HL-60 (cell line): ENCODE results near the gene EEPD1.

Experiments used
- DNase-seq, 2 experiments: peaks; one replicate each; pipeline ENCODE4 v3.0.0-alpha.2; 2010 to 2020; ENCODE audit warnings: low read depth in 1 of 2, low spot score in 1 of 2
- H3K27ac ChIP-seq: fragments of 250-450 bp; sonication (Bioruptor Pico); replicated peaks from 2 replicates; pipeline ENCODE4 v1.5.1; 2020; ENCODE audit warnings: mild to moderate bottlenecking, moderate library complexity
- H3K27me3 ChIP-seq: fragments of 250-450 bp; sonication (Bioruptor Pico); 2 replicates; pipeline ENCODE4 v1.5.1; 2021; ENCODE audit warnings: mild to moderate bottlenecking, moderate library complexity; ENCODE audit not compliant: insufficient read depth, poor library complexity, severe bottlenecking
- H3K4me3 ChIP-seq: replicated peaks from 2 replicates; pipeline ENCODE4 v1.5.1; 2011; ENCODE audit warnings: mild to moderate bottlenecking, control low read depth, low read length; ENCODE audit not compliant: insufficient read depth
- GABPA ChIP-seq: IDR thresholded peaks from 2 replicates; pipeline ENCODE4 v1.6.1; 2012; ENCODE audit warnings: low read depth
- POLR2AphosphoS5 ChIP-seq: IDR thresholded peaks from 2 replicates; pipeline ENCODE4 v1.6.1; 2012; ENCODE audit warnings: low read depth
- SPI1 ChIP-seq: IDR thresholded peaks from 2 replicates; pipeline ENCODE4 v1.6.1; 2012; ENCODE audit warnings: low read depth, mild to moderate bottlenecking, borderline replicate concordance
- TF ChIP-seq, protein P1 (sequence below): IDR thresholded peaks from 2 replicates; pipeline ENCODE4 v1.6.1; 2012; ENCODE audit warnings: low read depth; ENCODE audit not compliant: insufficient replicate concordance
- TF ChIP-seq, protein P2 (sequence below): IDR thresholded peaks from one replicate; pipeline ENCODE4 v1.5.1; 2011; ENCODE audit warnings: low read length, control low read depth, inconsistent platforms; ENCODE audit not compliant: insufficient read depth

Gene EEPD1

DNA sequence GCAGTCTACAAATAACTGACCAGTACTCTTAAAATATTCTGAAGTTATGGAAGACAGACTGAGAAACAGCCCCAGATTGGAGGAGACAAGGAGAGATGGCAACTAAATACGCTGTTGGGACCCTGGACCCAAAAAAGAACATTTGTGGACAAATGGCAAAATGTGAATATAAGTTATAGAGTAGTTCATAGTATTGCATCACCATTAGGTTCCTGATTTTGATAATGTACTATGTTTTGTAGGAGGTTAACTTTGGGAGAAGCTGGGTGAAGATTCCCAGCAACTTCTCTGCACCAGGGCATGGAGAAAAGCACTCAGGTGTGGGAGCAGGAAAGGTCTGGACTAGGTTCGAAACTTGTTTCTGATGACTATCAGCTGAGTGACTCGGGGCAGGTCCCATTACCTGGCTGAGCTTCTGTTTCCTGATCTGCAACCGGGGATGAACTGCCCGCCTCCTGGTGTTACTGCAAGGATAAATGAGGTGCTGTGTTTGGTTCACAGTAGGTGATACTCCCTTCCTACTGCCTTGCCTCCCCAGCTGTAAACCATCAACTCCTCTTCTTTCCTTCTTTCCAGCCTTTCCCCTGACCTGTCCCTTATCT is 48.2 kb downstream of the EEPD1 start:
- Histone ChIP-seq H3K27ac (no peak overlapping the region), H3K4me3 (no peak overlapping the region), H3K27me3 (no peaks in the 10 kb centered on the region)
- TF ChIP-seq SPI1 (no peak), POLR2AphosphoS5 (no peak), GABPA (no peak)
- TF ChIP-seq, protein P1, sequence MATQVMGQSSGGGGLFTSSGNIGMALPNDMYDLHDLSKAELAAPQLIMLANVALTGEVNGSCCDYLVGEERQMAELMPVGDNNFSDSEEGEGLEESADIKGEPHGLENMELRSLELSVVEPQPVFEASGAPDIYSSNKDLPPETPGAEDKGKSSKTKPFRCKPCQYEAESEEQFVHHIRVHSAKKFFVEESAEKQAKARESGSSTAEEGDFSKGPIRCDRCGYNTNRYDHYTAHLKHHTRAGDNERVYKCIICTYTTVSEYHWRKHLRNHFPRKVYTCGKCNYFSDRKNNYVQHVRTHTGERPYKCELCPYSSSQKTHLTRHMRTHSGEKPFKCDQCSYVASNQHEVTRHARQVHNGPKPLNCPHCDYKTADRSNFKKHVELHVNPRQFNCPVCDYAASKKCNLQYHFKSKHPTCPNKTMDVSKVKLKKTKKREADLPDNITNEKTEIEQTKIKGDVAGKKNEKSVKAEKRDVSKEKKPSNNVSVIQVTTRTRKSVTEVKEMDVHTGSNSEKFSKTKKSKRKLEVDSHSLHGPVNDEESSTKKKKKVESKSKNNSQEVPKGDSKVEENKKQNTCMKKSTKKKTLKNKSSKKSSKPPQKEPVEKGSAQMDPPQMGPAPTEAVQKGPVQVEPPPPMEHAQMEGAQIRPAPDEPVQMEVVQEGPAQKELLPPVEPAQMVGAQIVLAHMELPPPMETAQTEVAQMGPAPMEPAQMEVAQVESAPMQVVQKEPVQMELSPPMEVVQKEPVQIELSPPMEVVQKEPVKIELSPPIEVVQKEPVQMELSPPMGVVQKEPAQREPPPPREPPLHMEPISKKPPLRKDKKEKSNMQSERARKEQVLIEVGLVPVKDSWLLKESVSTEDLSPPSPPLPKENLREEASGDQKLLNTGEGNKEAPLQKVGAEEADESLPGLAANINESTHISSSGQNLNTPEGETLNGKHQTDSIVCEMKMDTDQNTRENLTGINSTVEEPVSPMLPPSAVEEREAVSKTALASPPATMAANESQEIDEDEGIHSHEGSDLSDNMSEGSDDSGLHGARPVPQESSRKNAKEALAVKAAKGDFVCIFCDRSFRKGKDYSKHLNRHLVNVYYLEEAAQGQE, result no peak
- TF ChIP-seq, protein P2, sequence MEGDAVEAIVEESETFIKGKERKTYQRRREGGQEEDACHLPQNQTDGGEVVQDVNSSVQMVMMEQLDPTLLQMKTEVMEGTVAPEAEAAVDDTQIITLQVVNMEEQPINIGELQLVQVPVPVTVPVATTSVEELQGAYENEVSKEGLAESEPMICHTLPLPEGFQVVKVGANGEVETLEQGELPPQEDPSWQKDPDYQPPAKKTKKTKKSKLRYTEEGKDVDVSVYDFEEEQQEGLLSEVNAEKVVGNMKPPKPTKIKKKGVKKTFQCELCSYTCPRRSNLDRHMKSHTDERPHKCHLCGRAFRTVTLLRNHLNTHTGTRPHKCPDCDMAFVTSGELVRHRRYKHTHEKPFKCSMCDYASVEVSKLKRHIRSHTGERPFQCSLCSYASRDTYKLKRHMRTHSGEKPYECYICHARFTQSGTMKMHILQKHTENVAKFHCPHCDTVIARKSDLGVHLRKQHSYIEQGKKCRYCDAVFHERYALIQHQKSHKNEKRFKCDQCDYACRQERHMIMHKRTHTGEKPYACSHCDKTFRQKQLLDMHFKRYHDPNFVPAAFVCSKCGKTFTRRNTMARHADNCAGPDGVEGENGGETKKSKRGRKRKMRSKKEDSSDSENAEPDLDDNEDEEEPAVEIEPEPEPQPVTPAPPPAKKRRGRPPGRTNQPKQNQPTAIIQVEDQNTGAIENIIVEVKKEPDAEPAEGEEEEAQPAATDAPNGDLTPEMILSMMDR, result no peak
- no peak for DNase-seq

DNA sequence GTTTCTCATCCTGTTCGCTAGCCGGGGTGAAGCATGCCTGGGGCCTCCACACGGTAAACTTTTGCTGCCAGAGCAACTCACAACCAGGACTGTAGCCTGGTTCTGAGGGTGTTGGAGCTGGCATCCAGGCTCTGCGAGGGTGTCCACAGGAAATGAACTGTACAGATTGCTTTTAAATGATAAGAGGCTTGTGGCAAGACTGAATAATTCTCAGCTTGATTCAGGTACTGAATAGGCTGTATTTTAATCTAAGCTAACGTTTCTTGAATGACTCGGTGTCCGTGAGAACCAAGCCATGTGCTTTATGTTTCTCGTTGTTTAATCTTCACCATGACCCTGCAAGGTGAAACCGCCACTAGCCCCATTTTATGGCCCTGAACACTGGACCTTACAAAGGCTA is 49.3 kb downstream of the EEPD1 start:
- no peaks in the 10 kb centered on the region for H3K27me3 ChIP-seq
- no peak for DNase-seq
- H3K27ac ChIP-seq, result no peak overlapping the region
- TF ChIP-seq, protein P2, result no peak
- TF ChIP-seq SPI1 (no peak), GABPA (no peak), POLR2AphosphoS5 (no peak)
- TF ChIP-seq, protein P1, result no peak
- H3K4me3 ChIP-seq, result no peak overlapping the region

DNA sequence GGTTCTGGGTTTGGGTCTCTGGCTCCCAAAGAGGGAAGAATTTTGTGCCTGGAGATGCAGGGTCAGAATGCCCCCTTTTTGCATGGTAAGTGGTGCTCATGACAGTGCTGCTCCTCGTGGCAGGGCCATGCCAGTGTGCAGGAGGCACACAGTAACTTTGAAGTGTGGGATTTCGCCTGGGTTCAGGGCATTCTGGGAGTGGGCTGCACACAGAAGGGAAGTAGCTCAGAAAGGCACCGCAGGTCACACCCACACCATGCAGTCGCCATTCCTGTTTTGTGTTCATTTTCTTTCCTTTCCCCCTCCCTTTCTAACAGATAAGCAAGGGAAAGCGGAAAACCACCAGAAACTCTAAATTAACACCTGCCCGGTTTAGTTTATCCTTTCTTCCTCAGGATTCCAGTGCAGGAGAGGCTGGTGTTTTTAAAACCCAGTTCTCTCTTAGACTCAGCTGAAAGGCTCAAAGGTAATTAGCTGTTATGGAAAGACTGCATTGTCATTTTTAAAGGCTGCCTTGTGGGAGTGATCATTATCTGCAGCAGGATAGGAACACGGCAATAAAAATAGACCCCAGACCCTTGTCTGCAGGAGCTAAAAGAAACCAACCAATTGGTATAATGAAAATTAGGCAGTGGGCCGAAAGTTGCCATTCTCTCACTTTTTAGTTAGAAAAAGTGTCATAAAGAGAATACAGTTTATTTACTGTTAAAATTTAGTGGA is 50.2 kb downstream of the EEPD1 start:
- TF ChIP-seq GABPA, result no peak
- TF ChIP-seq, protein P2, result no peak
- TF ChIP-seq, protein P1, result no peak
- TF ChIP-seq SPI1, result no peak
- TF ChIP-seq POLR2AphosphoS5, result no peak
- H3K4me3 ChIP-seq, result no peak overlapping the region
- H3K27me3 ChIP-seq, result no peaks in the 10 kb centered on the region
- DNase-seq, result no peak
- H3K27ac ChIP-seq, result no peak overlapping the region; the same call in 1 of the 2 replicates
